ENCODE results near the gene CERS3.

- TF ChIP-seq BACH2 (CRISPR knock-in tag; IDR thresholded peaks at IDR 0.05; ENCODE audit: borderline replicate concordance) (no peak), RARB (CRISPR knock-in tag; IDR thresholded peaks at IDR 0.05) (no peak)
- TF ChIP-seq, protein P1, sequence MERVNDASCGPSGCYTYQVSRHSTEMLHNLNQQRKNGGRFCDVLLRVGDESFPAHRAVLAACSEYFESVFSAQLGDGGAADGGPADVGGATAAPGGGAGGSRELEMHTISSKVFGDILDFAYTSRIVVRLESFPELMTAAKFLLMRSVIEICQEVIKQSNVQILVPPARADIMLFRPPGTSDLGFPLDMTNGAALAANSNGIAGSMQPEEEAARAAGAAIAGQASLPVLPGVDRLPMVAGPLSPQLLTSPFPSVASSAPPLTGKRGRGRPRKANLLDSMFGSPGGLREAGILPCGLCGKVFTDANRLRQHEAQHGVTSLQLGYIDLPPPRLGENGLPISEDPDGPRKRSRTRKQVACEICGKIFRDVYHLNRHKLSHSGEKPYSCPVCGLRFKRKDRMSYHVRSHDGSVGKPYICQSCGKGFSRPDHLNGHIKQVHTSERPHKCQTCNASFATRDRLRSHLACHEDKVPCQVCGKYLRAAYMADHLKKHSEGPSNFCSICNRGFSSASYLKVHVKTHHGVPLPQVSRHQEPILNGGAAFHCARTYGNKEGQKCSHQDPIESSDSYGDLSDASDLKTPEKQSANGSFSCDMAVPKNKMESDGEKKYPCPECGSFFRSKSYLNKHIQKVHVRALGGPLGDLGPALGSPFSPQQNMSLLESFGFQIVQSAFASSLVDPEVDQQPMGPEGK (CRISPR knock-in tag; IDR thresholded peaks at IDR 0.05; ENCODE audit: borderline replicate concordance) = no peak
Measured at GRCh38 chr15:100400996-100401395, 127.8 kb downstream of the CERS3 start.
